Ascending aorta (tissue), 2 donors: Measurements from ENCODE around the gene PATJ. TPM values are rescaled to one million over a fixed set of nuclear protein-coding genes. Genes with fewer than 3 reads are reported as not detected.
A peak's percentile ranks its signal among the peaks of the same experiment; 100 is the strongest.
"Not testable (repeated sequence)": the region's sequence is repeated elsewhere in the genome, so short reads cannot be mapped to it uniquely, and the experiment has no call there.

Experiments used
- DNase-seq, 2 donors: peaks; one replicate each; pipeline ENCODE4 v3.0.0-alpha.2; 2019; ENCODE audit warnings: low spot score in 2 of 2
- H3K27ac ChIP-seq, 2 donors: fragments of 200-600 bp; sonication (generic); one replicate each; pipeline ENCODE4 v1.5.1; 2016 to 2017; ENCODE audit warnings: mild to moderate bottlenecking in 1 of 2
- H3K27me3 ChIP-seq: fragments of 200-600 bp; sonication (generic); one replicate; pipeline ENCODE4 v1.5.1; 2017
- H3K36me3 ChIP-seq, 2 donors: fragments of 200-600 bp; sonication (generic); one replicate each; pipeline ENCODE4 v1.5.1; 2016
- H3K4me1 ChIP-seq, 2 donors: fragments of 200-600 bp; sonication (generic); one replicate each; pipeline ENCODE4 v1.5.1; 2016 to 2017; ENCODE audit warnings: mild to moderate bottlenecking in 1 of 2
- H3K4me3 ChIP-seq, 2 donors: fragments of 200-600 bp; sonication (generic); one replicate each; pipeline ENCODE4 v1.5.1; 2016 to 2017; ENCODE audit warnings: mild to moderate bottlenecking in 1 of 2
- H3K9me3 ChIP-seq, 2 donors: fragments of 200-600 bp; sonication (generic); one replicate each; pipeline ENCODE4 v1.5.1; 2016
- CTCF ChIP-seq, 3 experiments: fragments of 200-600 bp in 2 of 3; fragments of 450-650 bp in 1 of 3; sonication (generic) in 2 of 3; IDR thresholded peaks; one replicate each; pipeline ENCODE4 v1.5.1; 2016 to 2019; ENCODE audit warnings: antibody characterized with exemption in 3 of 3, mild to moderate bottlenecking in 1 of 3, moderate library complexity in 1 of 3
- intact Hi-C: fragments of 100-400 bp; cut with DNase I; formaldehyde crosslinking; loops from one replicate; pipeline ENCODE4 v1.15.1; 2023
- total RNA-seq: library from RNA; depleted of rRNA; stranded (reverse); fragments of >200 nt; gene quantifications from one replicate; pipeline ENCODE4 v1.1.0, GENCODE V29; 2016

PATJ gene
- 26.7 TPM for total RNA-seq

- peaks cover 0 to 21% of the 10 kb centered on the region in 2 donors for H3K4me1 ChIP-seq
- no peaks in the 10 kb centered on the region for H3K9me3 ChIP-seq
- TF ChIP-seq CTCF (IDR thresholded peaks at IDR 0.05), result no peak
- intact Hi-C loops, result loop anchor here (1.0 to 5.0 kb wide), 4 partner anchors 17 to 110 kb away; partner anchors contain the start of gene TM2D1
- H3K36me3 ChIP-seq, result no peaks in the 10 kb centered on the region
- H3K4me3 ChIP-seq, result peak within 1 kb of the TSS; percentile 79 to 94
- peak in 1 of 2 donors; percentile 70 for DNase-seq
- no peaks in the 10 kb centered on the region for H3K27me3 ChIP-seq
- H3K27ac ChIP-seq, result peak within 1 kb of the TSS; percentile 97 to 99
Observed at GRCh38 chr1:61741711-61742619, at the start of gene PATJ. TSS of gene PATJ (plus strand) at chr1:61742480. CDS start at chr1:61762893, 20,413 bp downstream.

- Histone ChIP-seq H3K4me3 (no peak overlapping the region), H3K27me3 (no peaks in the 10 kb centered on the region), H3K9me3 (no peaks in the 10 kb centered on the region), H3K4me1 (no peaks in the 10 kb centered on the region), H3K36me3 (peaks cover 46 to 63% of the 10 kb centered on the region in 2 donors), H3K27ac (no peak overlapping the region)
- DNase-seq, result no peak
- no peak for TF ChIP-seq CTCF (IDR thresholded peaks at IDR 0.05)
- intact Hi-C loops, result no loop called here
Observed at GRCh38 chr1:61699911-61700851, 42.1 kb upstream of the PATJ start.

- no peak for TF ChIP-seq CTCF (IDR thresholded peaks at IDR 0.05)
- H3K4me3 ChIP-seq, result no peak overlapping the region
- DNase-seq, result no peak
- no peaks in the 10 kb centered on the region for H3K27me3 ChIP-seq
- peaks cover 28 to 51% of the 10 kb centered on the region in 2 donors for H3K36me3 ChIP-seq
- peaks cover 0 to 5% of the 10 kb centered on the region in 2 donors for H3K4me1 ChIP-seq
- peak overlapping the region; percentile 28 to 48 for H3K27ac ChIP-seq
- H3K9me3 ChIP-seq, result no peaks in the 10 kb centered on the region
- intact Hi-C loops, result no loop called here
Observed at GRCh38 chr1:61708953-61709907, 33.0 kb upstream of the PATJ start.

GRCh38 chr1:61709908-61710289, 32.4 kb upstream of the PATJ start:
- peaks cover 0 to 5% of the 10 kb centered on the region in 2 donors for H3K4me1 ChIP-seq
- no peak for TF ChIP-seq CTCF (IDR thresholded peaks at IDR 0.05)
- no peaks in the 10 kb centered on the region for H3K27me3 ChIP-seq
- H3K4me3 ChIP-seq, result no peak overlapping the region
- peaks cover 21 to 44% of the 10 kb centered on the region in 2 donors for H3K36me3 ChIP-seq
- DNase-seq, result no peak
- H3K27ac ChIP-seq, result peak overlapping the region in 1 of 2 donors; percentile 48
- intact Hi-C loops, result no loop called here
- H3K9me3 ChIP-seq, result no peaks in the 10 kb centered on the region

- H3K27ac ChIP-seq, H3K9me3 ChIP-seq, DNase-seq, H3K4me3 ChIP-seq, H3K4me1 ChIP-seq, intact Hi-C loops, H3K27me3 ChIP-seq: not testable (repeated sequence)
- peaks cover 10 to 30% of the 10 kb centered on the region in 2 donors for H3K36me3 ChIP-seq
Observed at GRCh38 chr1:61711257-61711656, 31.0 kb upstream of the PATJ start.
